Fibroblast of lung (primary cell): ENCODE measurements around the gene FHOD3. TPM values are rescaled to one million over a fixed set of nuclear protein-coding genes. Genes with fewer than 3 reads are reported as not detected.
"Not testable (repeated sequence)": the region's sequence is repeated elsewhere in the genome, so short reads cannot be mapped to it uniquely, and the experiment has no call there.

Experiments
- DNase-seq, 2 donors: peaks; one replicate each; pipeline versions ENCODE4 v3.0.0 to v3.0.0-alpha.2; 2010; ENCODE audit warnings: low read depth in 2 of 2
- H2AFZ ChIP-seq: 2 replicates; pipeline ENCODE4 v1.5.1; 2012; ENCODE audit warnings: low read length, control low read depth, inconsistent platforms
- H3K27ac ChIP-seq: 2 replicates; pipeline ENCODE4 v1.5.1; 2011; ENCODE audit warnings: low read length, control low read depth; ENCODE audit not compliant: insufficient read depth
- H3K27me3 ChIP-seq: 2 replicates; pipeline ENCODE4 v1.5.1; 2011; ENCODE audit warnings: mild to moderate bottlenecking, low read length; ENCODE audit not compliant: control insufficient read depth, insufficient read depth
- H3K36me3 ChIP-seq: 2 replicates; pipeline ENCODE4 v1.5.1; 2011; ENCODE audit warnings: low read length; ENCODE audit not compliant: control insufficient read depth, insufficient read depth
- H3K4me1 ChIP-seq: 2 replicates; pipeline ENCODE4 v1.5.1; 2011; ENCODE audit warnings: low read length; ENCODE audit not compliant: control insufficient read depth, insufficient read depth; ENCODE audit errors: extremely low read depth
- H3K4me2 ChIP-seq: 2 replicates; pipeline ENCODE4 v1.5.1; 2011; ENCODE audit warnings: low read length, control low read depth; ENCODE audit not compliant: insufficient read depth; ENCODE audit errors: extremely low read depth
- H3K4me3 ChIP-seq, 4 experiments: fragments of 200-600 bp in 1 of 4; sonication (generic) in 1 of 4; replicated peaks in 1 of 4; 2 replicates each; pipeline ENCODE4 v1.5.1; 2011 to 2016; ENCODE audit warnings: low read length in 4 of 4, low read depth in 3 of 4, mild to moderate bottlenecking in 3 of 4, control low read depth in 2 of 4, inconsistent platforms in 1 of 4, mixed read lengths in 1 of 4; ENCODE audit not compliant: insufficient read depth in 1 of 4; ENCODE audit errors: control extremely low read depth in 1 of 4
- H3K79me2 ChIP-seq: 2 replicates; pipeline ENCODE4 v1.5.1; 2012; ENCODE audit warnings: mild to moderate bottlenecking, low read length, inconsistent platforms; ENCODE audit not compliant: control insufficient read depth, insufficient read depth
- H3K9ac ChIP-seq: 2 replicates; pipeline ENCODE4 v1.5.1; 2011; ENCODE audit warnings: mild to moderate bottlenecking, low read length, control low read depth; ENCODE audit not compliant: insufficient read depth
- H3K9me3 ChIP-seq: 2 replicates; pipeline ENCODE4 v1.5.1; 2012; ENCODE audit warnings: low read depth, low read length; ENCODE audit not compliant: control insufficient read depth, insufficient read depth
- H4K20me1 ChIP-seq: 2 replicates; pipeline ENCODE4 v1.5.1; 2011; ENCODE audit warnings: low read length; ENCODE audit not compliant: control insufficient read depth, insufficient read depth; ENCODE audit errors: extremely low read depth
- EZH2 ChIP-seq: IDR thresholded peaks from 2 replicates; pipeline ENCODE4 v1.5.1; 2012; ENCODE audit warnings: low read length, control low read depth, mild to moderate bottlenecking; ENCODE audit errors: missing control alignments
- polyA plus RNA-seq, 2 donors: library from polyadenylated mRNA; depleted of rRNA in 1 of 2; stranded (reverse) in 1 of 2; unstranded in 1 of 2; fragments of >200 nt; gene quantifications; 2 replicates each; pipeline ENCODE4 v1.2.1, GENCODE V29; 2011 to 2012; ENCODE audit warnings: missing spikeins in 1 of 2
- total RNA-seq: library from RNA; depleted of rRNA; stranded (reverse); fragments of >200 nt; gene quantifications from 2 replicates; pipeline ENCODE4 v1.2.1, GENCODE V29; 2014
- TF ChIP-seq, protein P1 (sequence below), 2 donors: IDR thresholded peaks in 1 of 2; conservative IDR thresholded peaks in 1 of 2; 1 replicate in 1 of 2; 2 replicates in 1 of 2; pipeline ENCODE4 v1.5.1; 2011 to 2012; ENCODE audit warnings: low read length in 2 of 2, control low read depth in 1 of 2, inconsistent platforms in 1 of 2, low read depth in 1 of 2, mild to moderate bottlenecking in 1 of 2

The FHOD3 gene
- total and polyA plus RNA-seq, 2 donors (not counting 1 experiment from before 2014, with no cell fraction given) = 16.1 to 28.2 TPM

DNA sequence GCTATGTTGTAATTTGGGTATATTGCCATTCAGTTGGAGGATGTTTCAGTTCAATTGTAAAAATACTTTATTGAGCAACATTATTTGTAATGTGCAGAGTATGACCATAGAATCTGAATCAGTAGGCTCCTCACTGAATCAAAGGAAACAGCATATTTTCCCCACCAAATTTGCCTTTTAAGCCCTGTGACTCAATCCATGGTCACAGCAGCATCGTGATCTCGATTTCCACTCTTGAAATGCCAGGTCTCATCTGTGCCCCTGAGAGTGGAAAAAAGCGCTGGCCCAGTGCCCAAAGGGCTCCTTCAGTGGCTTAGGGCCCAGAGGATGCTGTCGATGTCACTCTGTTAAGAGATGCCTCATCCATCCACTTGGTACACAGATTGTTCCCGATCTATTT is 57.5 kb downstream of the FHOD3 start:
- Histone ChIP-seq H3K9ac (no peak overlapping the region), H3K79me2 (no peaks in the 10 kb centered on the region), H3K4me2 (no peak overlapping the region), H3K27ac (no peak overlapping the region), H2AFZ (no peak overlapping the region), H3K9me3 (no peaks in the 10 kb centered on the region), H3K27me3 (no peaks in the 10 kb centered on the region), H3K36me3 (no peaks in the 10 kb centered on the region), H3K4me1 (peaks cover 9% of the 10 kb centered on the region), H3K4me3 (no peak overlapping the region), H4K20me1 (no peaks in the 10 kb centered on the region)
- DNase-seq = peak in 1 of 2 donors; percentile 78
- TF ChIP-seq, protein P1, sequence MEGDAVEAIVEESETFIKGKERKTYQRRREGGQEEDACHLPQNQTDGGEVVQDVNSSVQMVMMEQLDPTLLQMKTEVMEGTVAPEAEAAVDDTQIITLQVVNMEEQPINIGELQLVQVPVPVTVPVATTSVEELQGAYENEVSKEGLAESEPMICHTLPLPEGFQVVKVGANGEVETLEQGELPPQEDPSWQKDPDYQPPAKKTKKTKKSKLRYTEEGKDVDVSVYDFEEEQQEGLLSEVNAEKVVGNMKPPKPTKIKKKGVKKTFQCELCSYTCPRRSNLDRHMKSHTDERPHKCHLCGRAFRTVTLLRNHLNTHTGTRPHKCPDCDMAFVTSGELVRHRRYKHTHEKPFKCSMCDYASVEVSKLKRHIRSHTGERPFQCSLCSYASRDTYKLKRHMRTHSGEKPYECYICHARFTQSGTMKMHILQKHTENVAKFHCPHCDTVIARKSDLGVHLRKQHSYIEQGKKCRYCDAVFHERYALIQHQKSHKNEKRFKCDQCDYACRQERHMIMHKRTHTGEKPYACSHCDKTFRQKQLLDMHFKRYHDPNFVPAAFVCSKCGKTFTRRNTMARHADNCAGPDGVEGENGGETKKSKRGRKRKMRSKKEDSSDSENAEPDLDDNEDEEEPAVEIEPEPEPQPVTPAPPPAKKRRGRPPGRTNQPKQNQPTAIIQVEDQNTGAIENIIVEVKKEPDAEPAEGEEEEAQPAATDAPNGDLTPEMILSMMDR (conservative IDR thresholded peaks at IDR 0.05 in 1 of 2, IDR thresholded peaks at IDR 0.05 in 1 of 2; ENCODE audit: low read depth in 1 of 2, low read length in 2 of 2) = no peak
- TF ChIP-seq EZH2 = no peak

DNA sequence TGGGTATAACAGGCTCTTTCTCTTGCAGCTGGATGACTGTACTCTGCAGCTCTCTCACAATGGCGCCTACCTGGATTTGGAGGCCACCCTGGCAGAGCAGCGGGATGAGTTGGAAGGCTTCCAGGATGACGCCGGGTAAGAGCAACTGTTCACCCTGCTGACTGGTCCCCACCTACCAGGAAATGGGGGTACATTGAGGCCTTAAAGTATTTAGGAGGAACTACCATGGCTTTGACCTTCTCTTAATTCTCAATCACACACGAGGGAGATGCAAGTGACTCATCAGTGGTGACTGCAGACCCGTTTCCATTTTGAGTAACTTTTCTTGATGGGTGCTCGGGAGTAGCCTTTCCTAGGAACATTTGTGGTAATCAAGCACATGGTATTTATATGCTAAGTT is 58.0 kb downstream of the FHOD3 start:
- Histone ChIP-seq H3K4me1 (peaks cover 9% of the 10 kb centered on the region), H3K79me2 (no peaks in the 10 kb centered on the region), H3K4me2 (no peak overlapping the region), H3K36me3 (no peaks in the 10 kb centered on the region), H3K9ac (no peak overlapping the region), H3K27me3 (no peaks in the 10 kb centered on the region), H4K20me1 (no peaks in the 10 kb centered on the region), H3K4me3 (no peak overlapping the region), H3K9me3 (no peaks in the 10 kb centered on the region), H3K27ac (no peak overlapping the region), H2AFZ (no peak overlapping the region)
- TF ChIP-seq, protein P1 (conservative IDR thresholded peaks at IDR 0.05 in 1 of 2, IDR thresholded peaks at IDR 0.05 in 1 of 2; ENCODE audit: low read depth in 1 of 2, low read length in 2 of 2) = no peak
- no peak for TF ChIP-seq EZH2
- DNase-seq = peak in 1 of 2 donors; percentile 50

DNA sequence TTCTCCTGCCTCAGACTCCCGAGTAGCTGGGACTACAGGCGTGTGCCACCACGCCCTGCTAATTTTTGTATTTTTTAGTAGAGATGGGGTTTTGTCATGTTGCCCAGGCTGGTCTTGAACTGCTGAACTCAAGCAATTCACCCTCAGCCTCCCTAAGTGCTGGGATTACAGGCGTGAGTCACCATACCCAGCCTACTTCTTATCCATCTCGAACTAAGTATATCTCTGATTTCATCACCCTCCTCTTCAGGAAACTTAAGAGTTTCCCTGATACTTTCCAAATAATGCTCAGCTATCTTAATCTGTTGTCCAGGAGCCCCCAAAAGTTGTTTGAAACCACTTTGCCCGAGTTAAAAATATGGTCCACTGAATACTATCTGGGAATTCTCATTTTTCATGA is 59.2 kb downstream of the FHOD3 start:
- not testable (repeated sequence) for H3K27me3 ChIP-seq, H3K9me3 ChIP-seq, H3K4me3 ChIP-seq, H3K4me1 ChIP-seq, H3K4me2 ChIP-seq, DNase-seq, H3K27ac ChIP-seq, H3K36me3 ChIP-seq, H3K9ac ChIP-seq, H3K79me2 ChIP-seq, H2AFZ ChIP-seq, H4K20me1 ChIP-seq
